ENCODE results near the gene NCAM1.
A peak's percentile ranks its signal among the peaks of the same experiment; 100 is the strongest.

The NCAM1 gene

DNA sequence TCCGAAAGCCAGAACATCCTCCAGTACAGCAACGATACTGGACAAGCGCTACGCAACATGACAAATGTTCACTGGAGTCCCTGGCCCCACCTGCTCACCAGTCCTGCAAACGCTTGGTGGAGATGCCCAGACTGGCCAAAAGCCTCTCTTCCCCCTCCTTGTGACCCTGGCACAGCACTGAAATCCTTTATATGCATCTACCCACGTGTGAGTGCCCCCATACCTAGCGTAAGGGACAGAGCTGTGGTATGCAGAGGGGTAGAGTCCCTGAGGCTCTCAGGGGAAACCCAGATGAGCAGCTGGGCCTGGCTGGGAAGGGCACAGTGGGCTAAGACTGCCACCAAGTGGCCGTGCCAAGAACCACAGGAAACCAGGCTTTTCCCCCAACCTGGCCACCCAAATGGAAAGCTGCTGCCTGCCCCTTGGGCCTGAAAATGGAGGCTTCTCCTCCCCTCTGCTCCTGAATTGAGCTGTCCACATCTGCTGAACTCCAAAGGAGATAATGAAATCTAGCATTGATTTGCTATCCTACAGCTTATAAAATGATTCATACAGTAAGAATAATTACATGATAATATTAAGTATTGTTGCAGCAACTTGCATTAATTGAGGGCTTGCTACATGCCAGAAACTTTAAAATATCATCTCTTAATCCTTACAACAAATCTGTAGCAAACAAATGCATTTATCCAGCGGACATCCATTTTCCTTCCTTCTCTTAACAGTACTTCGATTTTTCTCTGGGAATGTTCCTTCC is 328.4 kb downstream of the NCAM1 start:
- Histone ChIP-seq H3K27me3 (ENCODE audit: insufficient read depth, poor library complexity, severe bottlenecking) (no peaks in the 10 kb centered on the region), H3K4me3 (replicated peaks; ENCODE audit: insufficient read depth, low read length) (no peak overlapping the region), H3K27ac (replicated peaks) (no peak overlapping the region)
- no peak for TF ChIP-seq POLR2AphosphoS5 (IDR thresholded peaks at IDR 0.05; ENCODE audit: low read depth)
- no peak for TF ChIP-seq GABPA (IDR thresholded peaks at IDR 0.05; ENCODE audit: low read depth)
- TF ChIP-seq, protein P1, sequence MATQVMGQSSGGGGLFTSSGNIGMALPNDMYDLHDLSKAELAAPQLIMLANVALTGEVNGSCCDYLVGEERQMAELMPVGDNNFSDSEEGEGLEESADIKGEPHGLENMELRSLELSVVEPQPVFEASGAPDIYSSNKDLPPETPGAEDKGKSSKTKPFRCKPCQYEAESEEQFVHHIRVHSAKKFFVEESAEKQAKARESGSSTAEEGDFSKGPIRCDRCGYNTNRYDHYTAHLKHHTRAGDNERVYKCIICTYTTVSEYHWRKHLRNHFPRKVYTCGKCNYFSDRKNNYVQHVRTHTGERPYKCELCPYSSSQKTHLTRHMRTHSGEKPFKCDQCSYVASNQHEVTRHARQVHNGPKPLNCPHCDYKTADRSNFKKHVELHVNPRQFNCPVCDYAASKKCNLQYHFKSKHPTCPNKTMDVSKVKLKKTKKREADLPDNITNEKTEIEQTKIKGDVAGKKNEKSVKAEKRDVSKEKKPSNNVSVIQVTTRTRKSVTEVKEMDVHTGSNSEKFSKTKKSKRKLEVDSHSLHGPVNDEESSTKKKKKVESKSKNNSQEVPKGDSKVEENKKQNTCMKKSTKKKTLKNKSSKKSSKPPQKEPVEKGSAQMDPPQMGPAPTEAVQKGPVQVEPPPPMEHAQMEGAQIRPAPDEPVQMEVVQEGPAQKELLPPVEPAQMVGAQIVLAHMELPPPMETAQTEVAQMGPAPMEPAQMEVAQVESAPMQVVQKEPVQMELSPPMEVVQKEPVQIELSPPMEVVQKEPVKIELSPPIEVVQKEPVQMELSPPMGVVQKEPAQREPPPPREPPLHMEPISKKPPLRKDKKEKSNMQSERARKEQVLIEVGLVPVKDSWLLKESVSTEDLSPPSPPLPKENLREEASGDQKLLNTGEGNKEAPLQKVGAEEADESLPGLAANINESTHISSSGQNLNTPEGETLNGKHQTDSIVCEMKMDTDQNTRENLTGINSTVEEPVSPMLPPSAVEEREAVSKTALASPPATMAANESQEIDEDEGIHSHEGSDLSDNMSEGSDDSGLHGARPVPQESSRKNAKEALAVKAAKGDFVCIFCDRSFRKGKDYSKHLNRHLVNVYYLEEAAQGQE (IDR thresholded peaks at IDR 0.05; ENCODE audit: insufficient replicate concordance, low read depth), result no peak
- TF ChIP-seq, protein P2, sequence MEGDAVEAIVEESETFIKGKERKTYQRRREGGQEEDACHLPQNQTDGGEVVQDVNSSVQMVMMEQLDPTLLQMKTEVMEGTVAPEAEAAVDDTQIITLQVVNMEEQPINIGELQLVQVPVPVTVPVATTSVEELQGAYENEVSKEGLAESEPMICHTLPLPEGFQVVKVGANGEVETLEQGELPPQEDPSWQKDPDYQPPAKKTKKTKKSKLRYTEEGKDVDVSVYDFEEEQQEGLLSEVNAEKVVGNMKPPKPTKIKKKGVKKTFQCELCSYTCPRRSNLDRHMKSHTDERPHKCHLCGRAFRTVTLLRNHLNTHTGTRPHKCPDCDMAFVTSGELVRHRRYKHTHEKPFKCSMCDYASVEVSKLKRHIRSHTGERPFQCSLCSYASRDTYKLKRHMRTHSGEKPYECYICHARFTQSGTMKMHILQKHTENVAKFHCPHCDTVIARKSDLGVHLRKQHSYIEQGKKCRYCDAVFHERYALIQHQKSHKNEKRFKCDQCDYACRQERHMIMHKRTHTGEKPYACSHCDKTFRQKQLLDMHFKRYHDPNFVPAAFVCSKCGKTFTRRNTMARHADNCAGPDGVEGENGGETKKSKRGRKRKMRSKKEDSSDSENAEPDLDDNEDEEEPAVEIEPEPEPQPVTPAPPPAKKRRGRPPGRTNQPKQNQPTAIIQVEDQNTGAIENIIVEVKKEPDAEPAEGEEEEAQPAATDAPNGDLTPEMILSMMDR (IDR thresholded peaks at IDR 0.05; ENCODE audit: insufficient read depth, low read length), result peak; percentile 83
- no peak for TF ChIP-seq SPI1 (IDR thresholded peaks at IDR 0.05; ENCODE audit: borderline replicate concordance, low read depth)
- peak in 1 of 2 experiments; percentile 34 for DNase-seq (ENCODE audit: low read depth in 1 of 2, low spot score in 1 of 2)

DNA sequence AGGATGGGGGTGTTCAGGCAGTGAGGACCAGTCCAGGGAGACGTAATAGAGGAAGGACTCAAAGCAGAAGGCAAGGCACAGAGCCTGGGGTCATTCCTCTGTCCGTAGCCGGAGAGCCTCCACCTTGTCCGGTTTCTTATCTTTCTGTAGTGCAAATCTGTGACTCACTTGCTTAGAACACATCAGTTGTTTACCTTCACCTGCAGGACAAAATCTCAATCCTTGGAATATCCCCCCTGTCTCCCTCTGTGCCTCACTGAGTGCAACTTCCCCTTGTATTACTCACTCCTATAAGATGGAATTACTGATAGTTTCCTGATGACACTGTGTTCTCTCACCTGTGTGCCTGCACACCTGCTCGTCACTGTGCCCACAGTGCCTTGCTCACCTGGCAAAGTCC is 332.7 kb downstream of the NCAM1 start:
- no peak overlapping the region for H3K27ac ChIP-seq (replicated peaks)
- H3K27me3 ChIP-seq (ENCODE audit: insufficient read depth, poor library complexity, severe bottlenecking), result peaks cover 5% of the 10 kb centered on the region
- H3K4me3 ChIP-seq (replicated peaks; ENCODE audit: insufficient read depth, low read length), result no peak overlapping the region
- TF ChIP-seq, protein P1 (IDR thresholded peaks at IDR 0.05; ENCODE audit: insufficient replicate concordance, low read depth), result no peak
- no peak for TF ChIP-seq SPI1 (IDR thresholded peaks at IDR 0.05; ENCODE audit: borderline replicate concordance, low read depth)
- no peak for TF ChIP-seq GABPA (IDR thresholded peaks at IDR 0.05; ENCODE audit: low read depth)
- TF ChIP-seq, protein P2 (IDR thresholded peaks at IDR 0.05; ENCODE audit: insufficient read depth, low read length), result no peak
- no peak for TF ChIP-seq POLR2AphosphoS5 (IDR thresholded peaks at IDR 0.05; ENCODE audit: low read depth)
- no peak for DNase-seq (ENCODE audit: low read depth in 1 of 2, low spot score in 1 of 2)

DNA sequence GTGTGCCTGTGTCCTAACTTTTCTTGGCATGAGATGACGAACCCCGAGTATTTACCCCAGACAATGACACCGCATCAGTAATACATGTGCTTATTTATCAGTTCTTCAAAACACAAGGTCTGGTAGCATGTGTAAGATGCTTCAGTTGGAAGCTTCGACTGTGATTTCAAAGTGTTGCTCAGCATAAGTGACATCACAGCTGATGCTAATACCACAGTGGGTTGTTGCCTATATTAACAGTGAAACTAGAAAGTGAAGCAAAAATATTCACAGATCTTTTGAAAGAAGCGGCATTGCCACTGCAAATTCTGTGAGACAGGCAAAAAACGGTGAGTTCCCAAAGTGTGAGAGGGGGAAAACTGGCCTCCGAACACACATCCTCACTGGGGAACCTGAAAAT is 334.8 kb downstream of the NCAM1 start:
- no peak for DNase-seq (ENCODE audit: low read depth in 1 of 2, low spot score in 1 of 2)
- H3K27ac ChIP-seq (replicated peaks), result no peak overlapping the region

More for the DNA sequence above, 334.8 kb downstream of the NCAM1 start:
- Histone ChIP-seq H3K27me3 (ENCODE audit: insufficient read depth, poor library complexity, severe bottlenecking) (peaks cover 5% of the 10 kb centered on the region), H3K4me3 (replicated peaks; ENCODE audit: insufficient read depth, low read length) (no peak overlapping the region)
- TF ChIP-seq GABPA (IDR thresholded peaks at IDR 0.05; ENCODE audit: low read depth) (no peak), SPI1 (IDR thresholded peaks at IDR 0.05; ENCODE audit: borderline replicate concordance, low read depth) (no peak), POLR2AphosphoS5 (IDR thresholded peaks at IDR 0.05; ENCODE audit: low read depth) (no peak)
- TF ChIP-seq, protein P2 (IDR thresholded peaks at IDR 0.05; ENCODE audit: insufficient read depth, low read length), result no peak
- TF ChIP-seq, protein P1 (IDR thresholded peaks at IDR 0.05; ENCODE audit: insufficient replicate concordance, low read depth), result no peak

All from HL-60 (cell line).